Effector memory CD4-positive, alpha-beta T cell (primary cell): ENCODE results near the gene NFATC2.
A peak's percentile ranks its signal among the peaks of the same experiment; 100 is the strongest.

Experiments used
- DNase-seq, 3 donors: peaks; one replicate each; pipeline ENCODE4 v3.0.0-alpha.2; 2020
- H3K27ac ChIP-seq: 2 replicates; pipeline ENCODE4 v1.7.0; 2013; ENCODE audit warnings: mild to moderate bottlenecking, low read length, moderate library complexity; ENCODE audit not compliant: insufficient read depth, poor library complexity, severe bottlenecking
- H3K27me3 ChIP-seq: replicated peaks from 2 replicates; pipeline ENCODE4 v1.7.0; 2013; ENCODE audit warnings: mild to moderate bottlenecking, low read length; ENCODE audit not compliant: insufficient read depth, control insufficient read depth, poor library complexity, severe bottlenecking
- H3K36me3 ChIP-seq: 2 replicates; pipeline ENCODE4 v1.7.0; 2013; ENCODE audit warnings: mild to moderate bottlenecking, low read length, moderate library complexity; ENCODE audit not compliant: control insufficient read depth, insufficient read depth
- H3K4me1 ChIP-seq: 2 replicates; pipeline ENCODE4 v1.7.0; 2013; ENCODE audit warnings: low read length, mild to moderate bottlenecking; ENCODE audit not compliant: control insufficient read depth, insufficient read depth, poor library complexity, severe bottlenecking
- H3K4me3 ChIP-seq: 2 replicates; pipeline ENCODE4 v1.7.0; 2013; ENCODE audit warnings: low read length, low read depth, mild to moderate bottlenecking; ENCODE audit not compliant: insufficient read depth, poor library complexity, severe bottlenecking
- H3K9me3 ChIP-seq: 2 replicates; pipeline ENCODE4 v1.7.0; 2013; ENCODE audit warnings: mild to moderate bottlenecking, low read length, moderate library complexity; ENCODE audit not compliant: control insufficient read depth

NFATC2 gene

DNA sequence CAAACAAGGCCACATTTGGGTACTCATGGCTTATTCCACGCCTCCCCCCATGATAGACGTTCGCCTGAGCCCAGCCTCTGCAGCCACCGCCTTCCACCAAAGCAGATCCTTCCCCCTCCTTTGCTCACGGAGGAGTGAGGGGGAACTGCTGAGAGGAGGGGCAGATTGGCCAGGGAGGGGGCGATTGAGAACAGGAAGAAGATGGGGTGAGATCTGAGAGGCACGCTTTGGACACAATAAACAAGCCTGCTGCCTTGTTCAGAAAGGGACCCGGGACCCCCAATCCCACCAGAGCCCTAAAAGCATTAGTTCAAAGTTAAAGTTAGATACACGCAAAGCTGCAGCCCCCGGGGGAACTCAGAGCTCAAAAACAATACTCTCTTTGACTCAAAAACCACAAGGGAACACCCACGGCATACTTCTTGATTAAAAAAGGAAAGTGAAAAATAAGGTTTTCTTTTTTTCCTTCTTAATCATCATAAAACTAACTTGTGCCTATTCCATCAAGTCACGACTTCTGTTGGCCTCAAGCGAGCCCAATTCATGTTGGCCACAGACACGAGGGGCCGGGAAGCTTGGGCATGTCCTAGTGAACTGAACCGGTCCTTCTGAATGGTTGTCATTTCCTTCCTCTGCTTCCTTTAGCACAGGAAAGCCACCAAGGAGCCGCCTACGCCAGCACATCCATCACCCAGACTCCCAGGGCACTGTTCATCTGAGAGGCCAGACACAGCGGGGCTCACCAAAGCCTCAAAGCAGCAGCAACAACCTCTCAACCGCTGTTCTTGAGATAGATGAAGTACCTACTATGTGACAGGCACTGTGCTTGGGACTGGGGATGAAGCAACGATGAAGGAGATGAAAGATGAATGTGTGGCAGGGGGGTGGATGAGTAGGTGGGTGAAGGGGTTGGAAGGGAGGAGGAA lies 44.7 kb downstream of the NFATC2 start:
- Histone ChIP-seq H3K4me1 (peaks cover 74% of the 10 kb centered on the region), H3K36me3 (no peaks in the 10 kb centered on the region), H3K27me3 (no peaks in the 10 kb centered on the region), H3K9me3 (no peaks in the 10 kb centered on the region), H3K4me3 (peak overlapping the region; percentile 20), H3K27ac (peak overlapping the region; percentile 71)
- DNase-seq: peak; percentile 30 to 62 (median 47)

- Histone ChIP-seq H3K4me1 (peaks cover 74% of the 10 kb centered on the region), H3K27ac (peak overlapping the region; percentile 71), H3K27me3 (no peaks in the 10 kb centered on the region), H3K9me3 (no peaks in the 10 kb centered on the region), H3K36me3 (peaks cover 2% of the 10 kb centered on the region), H3K4me3 (peak overlapping the region; percentile 20)
- DNase-seq: no peak
Measured at GRCh38 chr20:51496964-51497363, 45.6 kb downstream of the NFATC2 start.

DNA sequence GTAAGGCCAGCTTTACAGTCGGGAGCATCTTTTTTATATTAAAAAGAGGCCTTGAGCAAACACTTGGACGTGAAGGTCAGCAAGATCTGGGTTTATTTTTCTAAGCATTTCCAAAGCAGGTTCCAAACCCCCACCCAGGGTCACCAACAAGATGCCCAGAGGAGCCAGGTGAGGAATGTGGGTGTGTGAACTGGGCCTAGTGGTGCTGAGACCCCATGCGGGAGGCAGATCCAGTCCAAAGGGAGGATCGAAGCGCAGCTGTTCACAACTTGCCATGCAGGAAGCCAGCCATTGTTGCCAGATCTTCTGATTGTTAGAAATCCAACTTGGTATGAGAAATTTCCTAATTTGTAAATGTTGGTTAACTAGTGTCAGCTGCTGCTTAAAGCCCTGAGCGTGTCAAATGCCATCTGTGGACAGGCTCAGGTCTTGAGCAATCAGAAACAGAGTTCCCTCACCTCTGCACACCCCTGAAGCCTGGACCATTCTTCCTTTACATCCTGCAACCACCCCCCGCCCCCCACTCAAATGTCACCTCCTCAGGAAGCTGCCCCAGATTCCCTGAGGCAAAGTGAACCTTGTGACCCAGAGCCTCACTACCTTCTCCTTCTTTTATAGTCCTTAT lies 46.5 kb downstream of the NFATC2 start:
- DNase-seq: no peak
- Histone ChIP-seq H3K4me3 (peak overlapping the region; percentile 14), H3K27ac (peak overlapping the region; percentile 71), H3K9me3 (no peaks in the 10 kb centered on the region), H3K27me3 (no peaks in the 10 kb centered on the region), H3K4me1 (peaks cover 74% of the 10 kb centered on the region), H3K36me3 (peaks cover 3% of the 10 kb centered on the region)

GRCh38 chr20:51495291-51495690 lies 47.2 kb downstream of the NFATC2 start:
- DNase-seq: no peak
- Histone ChIP-seq H3K27ac (peak overlapping the region; percentile 71), H3K36me3 (peaks cover 3% of the 10 kb centered on the region), H3K9me3 (no peaks in the 10 kb centered on the region), H3K4me1 (peaks cover 74% of the 10 kb centered on the region), H3K4me3 (no peak overlapping the region), H3K27me3 (no peaks in the 10 kb centered on the region)

- H3K9me3 ChIP-seq: no peaks in the 10 kb centered on the region
- no peaks in the 10 kb centered on the region for H3K27me3 ChIP-seq
- H3K27ac ChIP-seq: peak overlapping the region; percentile 56
- peak in 1 of 3 donors; percentile 29 for DNase-seq
- peaks cover 66% of the 10 kb centered on the region for H3K4me1 ChIP-seq
- peaks cover 7% of the 10 kb centered on the region for H3K36me3 ChIP-seq
- H3K4me3 ChIP-seq: peak overlapping the region; percentile 21
Measured at GRCh38 chr20:51494241-51495110, 48.0 kb downstream of the NFATC2 start.

DNA sequence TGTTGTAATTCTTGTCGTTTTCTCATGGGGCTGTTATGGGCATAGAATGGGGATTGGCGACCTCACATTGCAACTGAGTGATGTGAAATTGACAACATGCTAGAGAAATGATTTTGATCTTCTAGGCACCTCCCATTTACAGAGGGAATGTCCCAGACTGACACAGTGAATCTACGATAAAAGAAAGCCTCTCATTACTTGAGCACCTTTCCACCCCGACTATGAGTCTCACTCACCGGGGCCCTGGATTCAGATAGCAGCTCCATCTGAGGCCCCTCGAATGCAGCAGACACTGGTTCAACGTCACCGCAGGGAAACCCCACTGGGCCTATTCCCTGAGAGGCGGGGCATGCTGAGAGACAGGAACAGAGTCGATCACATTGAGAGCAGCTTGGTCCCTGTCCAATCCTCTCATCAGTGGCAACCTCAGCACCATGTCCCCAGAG lies 49.1 kb downstream of the NFATC2 start:
- peak in 1 of 3 donors; percentile 26 for DNase-seq
- H3K36me3 ChIP-seq: peaks cover 10% of the 10 kb centered on the region
- H3K9me3 ChIP-seq: no peaks in the 10 kb centered on the region
- H3K4me1 ChIP-seq: peaks cover 56% of the 10 kb centered on the region
- no peaks in the 10 kb centered on the region for H3K27me3 ChIP-seq
- peak overlapping the region; percentile 56 for H3K27ac ChIP-seq
- no peak overlapping the region for H3K4me3 ChIP-seq

DNA sequence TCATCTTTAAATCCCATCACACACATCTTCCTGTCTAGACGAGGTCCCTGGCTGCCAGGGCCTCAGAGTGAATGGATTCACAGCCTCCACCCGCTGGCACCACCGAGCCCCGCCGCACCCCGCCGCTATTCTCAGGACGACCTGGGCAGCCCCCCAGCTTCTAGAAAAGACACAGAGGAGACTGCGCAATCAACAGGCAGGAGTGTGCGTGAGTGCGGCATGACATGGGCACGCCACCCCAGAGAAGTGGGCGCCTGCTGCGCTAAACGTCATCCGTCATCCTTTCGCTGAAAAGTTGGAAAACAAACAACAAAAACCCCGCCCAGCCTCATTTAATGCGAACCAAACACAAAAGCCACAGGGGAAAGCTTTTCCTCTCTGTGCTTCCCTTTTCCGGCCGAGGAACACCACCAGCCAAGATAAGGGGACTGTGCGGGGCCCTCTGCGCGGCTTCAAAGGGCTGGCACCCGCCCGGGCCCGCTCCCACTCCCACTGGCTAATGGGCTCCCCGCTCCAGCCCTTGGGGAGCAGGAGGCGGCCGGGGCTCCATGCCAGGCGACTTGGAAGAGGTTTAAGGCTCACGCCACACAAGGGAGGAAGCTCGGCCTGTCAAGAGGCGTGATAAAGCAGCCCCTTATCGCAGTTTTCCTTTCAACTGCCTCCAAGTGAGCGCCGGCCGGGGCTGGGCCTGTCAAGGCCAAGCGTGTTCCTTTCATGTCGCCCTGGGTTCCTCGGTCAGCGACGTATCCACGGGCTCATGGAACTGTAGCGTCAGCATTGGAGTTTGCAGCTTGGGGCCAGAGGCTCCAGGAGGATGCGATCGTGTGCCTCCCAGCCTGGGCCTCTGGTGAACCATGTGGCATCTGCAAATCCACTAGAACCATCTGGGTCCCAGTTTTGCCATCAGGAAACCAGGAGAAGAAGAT lies 50.1 kb downstream of the NFATC2 start:
- Histone ChIP-seq H3K27me3 (no peaks in the 10 kb centered on the region), H3K36me3 (peaks cover 18% of the 10 kb centered on the region), H3K9me3 (no peaks in the 10 kb centered on the region), H3K27ac (peak overlapping the region; percentile 7), H3K4me3 (no peak overlapping the region), H3K4me1 (peaks cover 46% of the 10 kb centered on the region)
- DNase-seq: no peak

- Histone ChIP-seq H3K36me3 (peaks cover 19% of the 10 kb centered on the region), H3K9me3 (no peaks in the 10 kb centered on the region), H3K4me3 (no peak overlapping the region), H3K4me1 (peaks cover 36% of the 10 kb centered on the region), H3K27ac (no peak overlapping the region), H3K27me3 (no peaks in the 10 kb centered on the region)
- DNase-seq: no peak
Measured at GRCh38 chr20:51491393-51491792, 51.1 kb downstream of the NFATC2 start.

- Histone ChIP-seq H3K27me3 (no peaks in the 10 kb centered on the region), H3K36me3 (peaks cover 20% of the 10 kb centered on the region), H3K4me3 (no peak overlapping the region), H3K27ac (no peak overlapping the region), H3K9me3 (no peaks in the 10 kb centered on the region), H3K4me1 (peaks cover 28% of the 10 kb centered on the region)
- no peak for DNase-seq
Measured at GRCh38 chr20:51490635-51491034, 51.9 kb downstream of the NFATC2 start.
